ENCODE results near the gene FMNL2.
"Not testable (repeated sequence)": the region's sequence is repeated elsewhere in the genome, so short reads cannot be mapped to it uniquely, and the experiment has no call there.

The FMNL2 gene

DNA sequence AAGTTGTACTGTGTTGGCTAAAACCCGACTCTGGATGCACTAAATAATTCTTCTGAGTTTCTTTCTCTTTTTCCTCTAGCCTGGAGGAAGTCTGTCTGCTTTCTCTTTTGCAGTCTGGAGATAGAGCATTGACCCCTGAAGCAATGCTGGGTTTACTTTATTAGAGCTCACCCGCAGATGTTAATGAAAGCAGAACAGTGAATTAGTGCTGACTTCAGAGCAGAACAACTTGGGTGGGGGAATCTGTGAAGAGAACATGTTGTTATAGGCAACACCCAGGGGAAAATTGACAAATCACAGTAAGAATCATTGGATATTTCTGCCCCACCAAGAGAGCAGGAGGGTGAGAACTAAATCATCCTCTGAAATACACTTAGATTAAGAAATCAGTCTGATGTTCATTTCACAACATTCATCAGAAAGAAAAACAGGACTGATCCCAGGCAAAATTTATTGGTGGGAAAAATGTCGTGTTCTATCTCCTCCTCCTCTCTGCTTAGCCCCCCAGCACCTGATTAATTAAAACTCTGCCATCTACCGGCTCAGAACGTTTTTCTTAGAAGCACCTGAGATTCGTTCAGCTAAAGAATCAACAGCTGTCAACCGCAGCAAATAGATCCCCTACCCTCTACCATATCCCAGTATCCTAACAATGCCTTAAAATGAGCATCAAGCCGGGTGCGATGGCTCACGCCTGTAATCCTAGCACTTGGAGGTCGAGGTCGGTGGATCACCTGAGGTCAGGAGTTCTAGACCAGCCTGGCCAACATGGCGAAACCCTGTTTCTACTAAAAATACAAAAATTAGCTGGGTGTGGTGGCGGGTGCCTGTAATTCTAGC, 165.1 kb downstream of the FMNL2 start:
- DNase-seq: peak in 1 of 2 experiments; percentile 36

DNA sequence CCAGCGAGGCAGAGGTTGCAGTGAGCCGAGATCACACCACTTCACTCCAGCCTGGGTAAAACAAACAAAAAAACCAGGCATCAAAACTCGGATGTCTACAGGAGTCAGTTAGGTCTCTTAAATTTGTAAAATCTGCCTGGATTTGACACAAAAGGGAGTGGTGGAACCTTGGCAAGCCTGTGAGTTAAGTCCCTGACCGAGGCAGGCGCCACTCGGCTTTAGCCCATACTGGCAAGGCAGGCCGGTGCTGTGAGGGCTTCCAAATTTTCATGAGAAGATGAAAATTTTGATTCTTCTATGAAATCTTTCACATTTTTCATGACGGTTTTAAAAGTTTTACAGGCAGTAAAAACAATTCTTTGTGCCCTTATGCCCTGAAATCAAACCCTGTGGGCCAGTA, 165.8 kb downstream of the FMNL2 start:
- DNase-seq: no peak

- DNase-seq: no peak
These were observed 166.7 kb downstream of the FMNL2 start for GRCh38 chr2:152501666-152502065.

DNA sequence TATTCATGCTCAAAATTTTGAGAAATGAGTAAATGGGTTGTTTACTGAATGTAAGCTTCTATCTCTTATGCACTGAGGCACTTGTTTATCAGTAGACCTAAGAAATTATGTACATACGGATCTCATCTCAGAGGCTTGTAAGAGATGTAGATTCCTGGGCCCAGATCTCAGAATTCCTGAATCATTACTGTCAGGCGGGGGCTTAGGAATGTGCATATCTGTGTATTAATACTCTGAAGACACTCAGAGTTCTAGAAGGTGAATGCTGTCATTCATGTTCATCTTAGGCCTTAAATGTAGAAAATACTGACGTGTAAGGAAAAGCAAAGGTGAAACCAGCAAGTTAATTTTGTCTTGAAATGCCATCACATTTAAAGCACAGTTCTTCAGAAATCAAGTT, 169.6 kb downstream of the FMNL2 start:
- no peak for DNase-seq

GRCh38 chr2:152505495-152505906, 170.5 kb downstream of the FMNL2 start:
- DNase-seq: no peak

DNA sequence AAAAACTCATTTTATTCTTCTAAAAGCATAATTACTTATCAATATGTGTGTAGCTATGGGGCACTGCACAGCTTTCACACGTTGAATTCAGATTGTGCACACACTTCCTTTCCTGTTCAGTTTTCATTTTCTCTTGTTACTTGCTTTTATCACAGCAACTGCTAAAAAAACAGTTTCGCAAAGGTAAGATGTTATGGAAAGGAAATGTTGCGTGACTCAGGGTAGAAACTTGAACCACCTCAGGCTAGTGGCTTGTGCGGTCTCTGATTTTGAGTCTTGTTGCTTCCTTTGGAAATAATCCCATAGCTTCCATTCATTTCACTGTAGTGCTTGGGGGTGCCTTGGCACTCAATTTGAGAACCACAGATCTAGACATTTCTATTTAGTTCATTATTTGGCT, 171.9 kb downstream of the FMNL2 start:
- DNase-seq: no peak

GRCh38 chr2:152507907-152508306, 172.9 kb downstream of the FMNL2 start:
- no peak for DNase-seq

DNA sequence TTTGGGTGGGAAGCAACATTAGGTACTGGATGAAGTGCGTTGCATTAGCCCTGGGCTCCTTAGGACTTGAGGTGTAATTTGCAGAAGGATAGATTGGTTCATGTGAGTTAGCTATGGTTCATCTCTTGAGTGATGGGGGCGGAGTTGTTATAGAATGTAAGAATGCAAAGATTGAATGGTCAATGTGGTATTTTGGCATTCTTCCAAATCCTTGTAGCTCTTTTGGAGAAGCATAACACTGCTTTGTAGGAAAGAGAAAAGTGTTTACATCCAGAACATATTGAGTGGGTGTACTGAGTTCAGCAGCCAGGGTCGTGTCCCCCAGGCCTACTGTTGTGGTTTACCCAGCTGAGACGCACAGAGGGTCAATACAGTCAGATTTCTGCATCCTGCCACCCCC, 173.5 kb downstream of the FMNL2 start:
- DNase-seq: no peak

DNA sequence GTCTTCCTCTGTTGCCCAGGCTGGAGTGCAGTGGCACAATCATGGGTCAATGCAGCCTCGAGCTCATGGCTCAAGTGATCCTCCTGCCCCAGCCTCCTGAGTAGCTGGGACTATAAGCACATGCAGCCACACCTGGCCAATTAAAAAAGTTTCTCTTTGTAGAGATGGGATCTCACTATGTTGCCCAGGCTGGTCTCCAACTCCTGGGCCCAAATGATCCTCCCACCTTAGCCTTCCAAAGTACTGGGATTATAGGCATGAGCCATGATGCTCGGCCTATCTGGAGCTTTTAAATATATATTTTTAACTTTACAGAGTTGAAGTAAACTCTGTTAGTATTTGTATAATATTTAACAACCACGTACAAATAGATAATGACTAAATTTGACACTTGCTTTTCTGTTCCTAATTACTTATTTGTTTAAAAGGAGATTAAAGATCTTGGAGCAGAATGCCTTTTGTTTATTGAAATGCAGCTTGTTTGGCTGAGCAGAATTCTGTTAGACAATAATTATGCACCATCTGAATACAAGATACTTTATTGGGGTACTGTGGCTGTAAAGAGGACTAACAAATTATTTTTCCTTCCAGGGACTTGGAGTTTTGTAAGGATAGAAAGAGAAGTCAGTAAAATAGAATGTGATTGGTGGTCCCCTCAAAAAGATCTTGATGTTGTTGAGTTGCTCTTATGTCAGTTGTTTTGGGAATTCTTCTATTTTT, 175.0 kb downstream of the FMNL2 start:
- no peak for DNase-seq

DNA sequence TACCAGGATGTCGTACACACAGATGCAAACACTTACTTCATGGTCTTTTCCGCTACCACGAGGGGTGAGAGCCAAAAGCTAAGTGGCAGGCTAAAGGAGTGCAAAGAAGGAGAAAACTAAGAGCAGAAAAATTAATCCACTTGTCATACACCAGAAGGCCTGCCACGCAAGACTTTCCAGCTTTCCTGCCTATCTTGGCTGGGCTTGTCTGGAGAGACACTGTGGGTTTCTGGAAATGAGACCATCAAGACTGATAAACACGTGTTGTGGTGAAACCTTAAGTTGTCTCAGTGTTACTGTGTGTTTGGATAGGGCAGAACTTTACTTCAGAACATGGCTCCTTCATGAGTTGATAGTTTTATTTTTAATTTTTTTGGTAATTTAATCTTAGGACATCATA, 175.6 kb downstream of the FMNL2 start:
- DNase-seq: no peak

DNA sequence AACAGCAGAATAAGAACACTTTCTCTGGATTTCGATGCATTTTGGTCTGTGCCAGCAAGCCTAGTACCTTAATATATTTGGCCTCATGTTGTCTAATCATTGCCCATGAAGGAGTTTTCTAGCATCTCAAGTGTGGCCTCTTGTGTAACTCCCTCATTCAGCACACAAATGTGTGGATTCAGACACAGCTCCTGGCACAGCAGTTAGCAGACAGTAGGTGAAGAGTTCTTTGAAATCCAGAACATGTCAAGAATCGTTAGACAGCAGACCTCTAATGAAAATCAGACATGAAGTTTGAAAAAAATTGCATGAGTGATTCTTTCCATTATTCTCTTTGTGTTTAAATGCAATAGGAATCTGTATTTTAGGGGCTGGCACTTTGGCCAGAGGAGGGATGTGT, 177.0 kb downstream of the FMNL2 start:
- DNase-seq: no peak

- no peak for DNase-seq
These were observed 178.1 kb downstream of the FMNL2 start for GRCh38 chr2:152513029-152513428.

- DNase-seq: no peak
These were observed 178.7 kb downstream of the FMNL2 start for GRCh38 chr2:152513681-152514080.

DNA sequence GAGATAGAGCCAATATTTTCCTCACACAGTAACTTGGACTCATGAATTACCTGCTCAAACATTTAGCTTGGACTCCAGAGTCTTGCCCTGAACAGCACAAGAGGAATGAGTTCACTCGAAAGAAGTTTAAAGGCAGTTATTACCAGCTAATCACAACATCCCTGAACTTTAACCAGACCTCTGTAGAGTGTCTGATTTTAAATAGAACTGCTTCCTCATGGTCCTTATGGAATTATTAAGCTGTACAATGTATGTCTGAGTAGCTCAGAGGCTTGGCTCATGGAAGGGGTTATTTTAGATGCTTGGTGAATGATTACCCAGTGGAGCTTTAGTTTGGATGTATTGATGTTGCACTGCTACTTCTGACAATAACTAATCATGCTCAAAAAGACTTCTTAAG, 183.1 kb downstream of the FMNL2 start:
- DNase-seq: no peak

GRCh38 chr2:152518641-152519580, 183.9 kb downstream of the FMNL2 start:
- DNase-seq: no peak

DNA sequence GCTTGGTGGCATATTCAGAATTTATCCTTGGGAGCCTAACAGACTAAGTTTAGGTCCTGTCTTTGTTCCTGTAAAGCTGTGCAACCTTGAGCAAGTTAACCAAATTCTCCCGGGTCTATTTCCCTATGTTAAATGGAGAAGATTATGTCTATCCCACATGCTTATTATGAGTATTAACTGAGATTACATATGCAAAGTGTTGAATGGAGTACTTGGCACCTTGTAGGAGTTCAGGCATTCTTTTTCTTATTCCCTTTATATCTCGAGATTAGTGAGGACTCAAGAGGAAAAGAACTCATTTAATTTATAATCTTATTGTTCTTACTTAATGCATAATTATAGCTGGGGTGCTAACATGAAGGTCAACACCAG, 184.6 kb downstream of the FMNL2 start:
- no peak for DNase-seq

DNA sequence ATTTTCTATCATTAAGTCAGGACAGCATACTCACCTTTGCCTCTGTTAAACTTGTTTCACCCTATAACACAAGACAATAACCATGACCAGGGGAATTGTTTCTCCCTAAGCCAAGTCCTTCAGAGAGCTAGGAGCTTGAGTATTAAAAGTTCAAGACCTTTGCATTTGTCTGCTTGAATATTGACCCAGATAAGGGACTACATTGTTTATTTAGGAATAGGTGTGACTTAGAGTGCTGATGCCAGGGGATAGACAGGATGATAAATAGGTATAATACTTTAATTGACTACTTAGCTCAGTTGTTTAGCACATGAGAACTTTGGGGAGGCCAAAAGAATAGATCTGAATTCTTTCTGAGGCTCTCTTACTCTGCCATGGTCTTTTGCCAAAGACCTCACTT, 185.8 kb downstream of the FMNL2 start:
- no peak for DNase-seq

DNA sequence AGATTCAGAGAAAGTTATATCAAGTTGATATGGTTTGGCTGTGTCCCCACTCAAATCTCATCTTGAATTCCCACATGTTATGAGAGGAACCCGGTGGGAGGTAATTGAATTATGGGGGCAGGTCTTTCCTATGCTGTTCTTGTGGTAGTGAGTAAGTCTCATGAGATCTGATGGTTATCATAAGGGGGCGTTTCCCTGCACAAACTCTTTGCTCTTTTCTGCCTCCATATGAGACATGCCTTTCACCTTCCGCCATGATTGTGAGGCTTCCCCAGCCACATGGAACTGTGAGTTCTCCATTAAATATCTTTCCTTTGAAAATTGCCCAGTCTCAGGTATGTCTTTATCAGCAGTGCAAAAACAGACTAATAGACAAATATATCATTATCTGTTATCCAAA, 187.5 kb downstream of the FMNL2 start:
- DNase-seq: not testable (repeated sequence)

- DNase-seq: no peak
These were observed 188.1 kb downstream of the FMNL2 start for GRCh38 chr2:152523091-152523490.

- DNase-seq: no peak
These were observed 190.4 kb downstream of the FMNL2 start for GRCh38 chr2:152525277-152525838.

DNA sequence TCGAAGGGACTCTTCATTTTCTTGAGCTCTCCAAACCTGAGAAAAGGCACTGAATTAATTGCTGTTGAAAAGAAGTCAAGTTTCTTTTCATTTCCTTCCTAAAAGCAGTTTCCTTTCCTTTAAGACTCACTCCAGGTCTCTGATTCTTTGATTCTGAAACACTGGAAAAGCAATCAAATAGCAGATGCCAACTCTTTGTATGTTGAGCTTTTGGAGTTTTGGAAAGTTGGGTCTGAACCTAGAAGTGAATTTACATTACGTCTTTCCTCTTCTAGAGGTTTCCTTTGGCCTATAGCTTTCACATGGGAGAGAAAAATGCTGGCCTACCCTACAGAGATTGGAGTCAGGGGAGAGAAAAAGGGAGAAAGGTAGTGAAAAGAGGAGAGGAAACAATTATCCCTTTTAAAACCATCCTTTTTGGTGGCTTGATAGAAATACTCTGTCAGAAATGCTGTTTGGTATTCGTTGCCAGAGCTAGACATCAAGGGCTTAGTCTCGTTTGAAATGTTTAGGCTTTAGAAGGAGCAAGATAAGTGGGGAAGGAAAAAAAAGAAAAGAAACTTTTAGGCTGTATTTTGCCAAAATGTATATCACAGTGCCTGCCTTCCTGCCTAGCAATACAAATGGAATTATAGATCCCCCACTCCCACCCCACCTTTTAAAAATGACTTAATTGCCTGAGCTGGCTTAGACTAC, 194.6 kb downstream of the FMNL2 start:
- no peak for DNase-seq

- no peak for DNase-seq
These were observed 197.3 kb downstream of the FMNL2 start for GRCh38 chr2:152532241-152532640.

All from NCI-H524 (cell line).